Epithelial cell of esophagus (primary cell): Measurements from ENCODE around the gene PHF21A.

Source experiments
- DNase-seq: peaks from one replicate; pipeline ENCODE4 v3.0.0; 2010; ENCODE audit warnings: low read depth
- H3K4me3 ChIP-seq: 2 replicates; pipeline ENCODE4 v1.5.1; 2011; ENCODE audit warnings: mild to moderate bottlenecking, low read length, control low read depth
- CTCF ChIP-seq: IDR thresholded peaks from 2 replicates; pipeline ENCODE4 v1.5.1; 2011; ENCODE audit warnings: low read depth, mild to moderate bottlenecking, low read length, control low read depth, inconsistent platforms; ENCODE audit not compliant: insufficient read depth; ENCODE audit errors: missing control alignments

The PHF21A gene

DNA sequence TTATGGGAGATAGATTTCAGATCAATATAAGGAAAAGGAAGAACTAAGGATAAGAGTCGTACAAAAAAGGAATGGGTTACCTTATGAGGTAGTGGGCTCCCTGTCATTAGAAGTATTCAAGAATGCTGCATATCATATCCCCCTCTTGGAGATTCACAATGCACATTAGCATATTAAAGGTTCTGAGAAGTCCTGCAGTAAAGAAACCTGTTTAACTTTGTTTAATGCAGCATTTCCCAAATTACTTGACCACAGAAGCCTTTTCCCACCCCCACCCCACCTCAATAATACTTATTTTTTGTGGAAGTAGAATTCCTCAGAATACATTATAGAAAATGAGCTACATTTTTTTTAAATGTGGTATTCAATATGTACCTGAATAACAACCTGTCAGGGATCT, 30.9 kb downstream of the PHF21A start:
- no peak overlapping the region for H3K4me3 ChIP-seq
- no peak for DNase-seq
- TF ChIP-seq CTCF: no peak

DNA sequence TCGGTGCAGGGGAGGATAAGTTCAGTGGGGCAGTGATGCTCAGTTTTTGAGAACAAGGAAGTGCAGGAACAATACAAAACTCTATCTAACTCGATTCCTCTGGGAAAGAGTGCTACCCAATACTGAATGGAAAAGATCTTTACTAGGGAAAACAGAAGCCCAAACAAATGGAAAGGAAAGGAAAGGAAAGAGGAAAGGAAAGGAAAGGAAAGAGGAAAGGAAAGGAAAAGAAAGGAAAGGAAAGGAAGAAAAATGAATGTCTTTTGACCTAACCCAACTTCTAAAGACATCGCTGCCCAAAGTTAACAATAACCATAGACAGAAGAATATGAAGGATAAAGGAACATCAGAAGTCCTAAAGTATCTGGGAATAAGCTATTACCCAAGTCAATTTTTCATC, 41.6 kb downstream of the PHF21A start:
- TF ChIP-seq CTCF: no peak
- DNase-seq: no peak
- no peak overlapping the region for H3K4me3 ChIP-seq

DNA sequence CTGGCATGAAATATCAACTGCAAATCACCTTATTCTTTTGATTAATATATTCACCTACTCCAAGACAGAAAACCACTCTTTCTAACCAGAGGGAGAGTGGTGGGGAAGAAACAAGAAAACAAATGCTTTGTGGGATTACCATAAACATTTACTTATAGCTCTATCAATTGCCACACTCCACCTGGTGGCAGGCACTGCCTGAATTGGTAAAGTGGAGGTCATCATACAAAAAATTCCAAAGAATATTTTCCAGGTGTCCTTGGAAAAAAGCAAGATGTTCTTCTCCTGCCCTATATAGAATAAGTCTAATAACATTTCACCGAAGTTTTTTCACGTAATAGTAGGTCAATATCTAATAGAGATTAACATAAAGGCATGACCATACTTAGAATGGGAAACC, 45.3 kb downstream of the PHF21A start:
- no peak overlapping the region for H3K4me3 ChIP-seq
- TF ChIP-seq CTCF: peak; percentile 65
- peak; percentile 37 for DNase-seq

GRCh38 chr11:46075168-46075567, 46.1 kb downstream of the PHF21A start:
- H3K4me3 ChIP-seq: no peak overlapping the region
- no peak for TF ChIP-seq CTCF
- DNase-seq: peak; percentile 86

- no peak overlapping the region for H3K4me3 ChIP-seq
- no peak for TF ChIP-seq CTCF
- DNase-seq: no peak
These were observed 47.6 kb downstream of the PHF21A start for GRCh38 chr11:46073632-46074031.

GRCh38 chr11:46072172-46072964, 48.9 kb downstream of the PHF21A start:
- DNase-seq: no peak
- H3K4me3 ChIP-seq: no peak overlapping the region
- TF ChIP-seq CTCF: no peak

DNA sequence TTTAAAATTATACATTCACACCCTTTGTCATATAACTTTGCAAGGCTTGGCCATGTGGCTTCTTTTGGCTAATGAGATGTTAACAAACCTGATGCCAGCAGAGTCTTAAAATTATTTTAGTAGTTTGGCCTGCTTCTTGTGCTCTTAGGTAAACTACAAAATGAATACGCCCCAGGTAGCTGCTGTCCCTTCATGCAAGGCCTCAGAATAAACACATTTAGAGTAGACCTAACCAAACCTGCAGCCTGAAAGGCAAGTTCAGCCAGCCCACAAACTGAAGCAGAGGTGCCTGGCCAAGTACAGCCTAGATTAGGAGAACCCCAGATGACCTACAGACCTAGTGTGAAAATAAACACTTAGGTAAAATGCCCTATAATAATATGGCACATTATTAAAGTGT, 50.2 kb downstream of the PHF21A start:
- no peak for TF ChIP-seq CTCF
- no peak for DNase-seq
- no peak overlapping the region for H3K4me3 ChIP-seq
